HG03469 (cell line): ENCODE data around the gene PDZD4.

Source experiments
- ATAC-seq: cut with Tn5 transposase; IDR thresholded peaks from one replicate; pipeline ENCODE4 v1.9.1; 2021; ENCODE audit warnings: mild to moderate bottlenecking, moderate library complexity, moderate number of reproducible peaks; ENCODE audit not compliant: unreplicated experiment

PDZD4 gene

GRCh38 chrX:153773741-153774575, 56.4 kb downstream of the PDZD4 start:
- no peak for ATAC-seq

- ATAC-seq: no peak
These were observed 57.1 kb downstream of the PDZD4 start for GRCh38 chrX:153773218-153773611.

GRCh38 chrX:153772316-153773217, 57.8 kb downstream of the PDZD4 start:
- ATAC-seq: no peak

DNA sequence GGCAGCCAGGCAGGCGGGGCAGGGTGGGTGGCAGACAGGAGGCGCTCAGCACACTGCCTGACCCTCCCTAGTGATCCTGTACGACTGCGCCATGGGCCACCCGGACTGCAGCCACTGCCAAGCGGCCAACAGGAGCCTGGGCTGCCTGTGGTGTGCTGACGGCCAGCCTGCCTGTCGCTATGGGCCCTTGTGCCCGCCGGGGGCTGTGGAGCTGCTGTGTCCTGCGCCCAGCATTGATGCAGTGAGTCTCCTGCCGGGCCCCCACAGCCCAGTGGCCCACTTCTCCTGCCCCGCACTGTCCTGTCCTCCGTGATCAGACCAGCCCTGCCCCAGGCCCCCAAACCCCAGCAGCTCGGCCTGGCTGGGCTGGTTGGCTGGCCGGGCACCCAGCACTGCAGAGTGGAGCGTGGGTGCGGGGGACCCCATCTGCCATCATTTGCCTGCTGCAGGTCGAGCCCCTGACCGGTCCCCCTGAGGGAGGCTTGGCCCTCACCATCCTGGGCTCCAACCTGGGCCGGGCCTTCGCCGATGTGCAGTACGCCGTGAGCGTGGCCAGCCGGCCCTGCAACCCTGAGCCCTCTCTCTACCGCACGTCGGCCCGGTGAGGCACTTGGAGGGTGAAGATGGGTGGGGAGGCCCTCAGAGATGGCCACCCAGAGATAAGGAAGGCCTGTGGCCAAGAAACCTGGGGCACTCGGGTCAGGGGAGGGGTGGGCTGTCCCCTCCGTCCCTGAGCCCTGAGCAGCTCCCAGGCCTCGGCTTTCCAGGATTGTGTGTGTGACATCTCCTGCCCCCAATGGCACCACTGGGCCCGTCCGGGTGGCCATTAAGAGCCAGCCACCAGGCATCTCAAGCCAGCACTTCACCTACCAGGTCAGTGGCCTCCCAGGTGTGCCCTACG, 58.7 kb downstream of the PDZD4 start:
- ATAC-seq: no peak

GRCh38 chrX:153770601-153771414, 59.5 kb downstream of the PDZD4 start:
- no peak for ATAC-seq

DNA sequence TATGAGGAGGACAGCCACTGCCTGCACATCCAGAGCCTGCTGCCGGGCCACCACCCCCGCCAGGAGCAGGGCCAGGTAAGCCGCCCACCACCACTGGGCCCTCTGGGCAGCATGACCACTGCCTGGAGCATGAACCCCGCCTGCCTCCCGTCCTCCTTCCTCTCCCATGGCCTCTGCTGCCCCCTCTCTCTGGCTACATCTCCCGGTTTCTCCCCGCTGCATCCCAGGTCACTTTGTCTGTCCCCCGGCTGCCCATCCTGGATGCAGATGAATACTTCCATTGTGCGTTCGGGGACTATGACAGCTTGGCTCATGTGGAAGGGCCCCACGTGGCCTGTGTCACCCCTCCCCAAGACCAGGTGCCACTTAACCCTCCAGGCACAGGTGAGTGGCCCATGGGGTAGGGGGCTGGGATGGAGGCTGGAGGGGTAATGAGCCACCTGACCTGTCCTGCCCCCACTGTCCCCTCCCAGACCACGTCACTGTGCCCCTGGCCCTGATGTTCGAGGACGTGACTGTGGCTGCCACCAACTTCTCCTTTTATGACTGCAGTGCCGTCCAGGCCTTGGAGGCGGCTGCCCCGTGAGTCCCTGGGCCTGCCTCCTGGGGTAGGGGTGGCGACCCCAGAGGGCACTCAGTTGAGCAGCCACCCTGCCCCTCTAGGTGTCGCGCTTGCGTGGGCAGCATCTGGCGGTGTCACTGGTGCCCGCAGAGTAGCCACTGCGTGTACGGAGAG, 60.3 kb downstream of the PDZD4 start:
- ATAC-seq: no peak

DNA sequence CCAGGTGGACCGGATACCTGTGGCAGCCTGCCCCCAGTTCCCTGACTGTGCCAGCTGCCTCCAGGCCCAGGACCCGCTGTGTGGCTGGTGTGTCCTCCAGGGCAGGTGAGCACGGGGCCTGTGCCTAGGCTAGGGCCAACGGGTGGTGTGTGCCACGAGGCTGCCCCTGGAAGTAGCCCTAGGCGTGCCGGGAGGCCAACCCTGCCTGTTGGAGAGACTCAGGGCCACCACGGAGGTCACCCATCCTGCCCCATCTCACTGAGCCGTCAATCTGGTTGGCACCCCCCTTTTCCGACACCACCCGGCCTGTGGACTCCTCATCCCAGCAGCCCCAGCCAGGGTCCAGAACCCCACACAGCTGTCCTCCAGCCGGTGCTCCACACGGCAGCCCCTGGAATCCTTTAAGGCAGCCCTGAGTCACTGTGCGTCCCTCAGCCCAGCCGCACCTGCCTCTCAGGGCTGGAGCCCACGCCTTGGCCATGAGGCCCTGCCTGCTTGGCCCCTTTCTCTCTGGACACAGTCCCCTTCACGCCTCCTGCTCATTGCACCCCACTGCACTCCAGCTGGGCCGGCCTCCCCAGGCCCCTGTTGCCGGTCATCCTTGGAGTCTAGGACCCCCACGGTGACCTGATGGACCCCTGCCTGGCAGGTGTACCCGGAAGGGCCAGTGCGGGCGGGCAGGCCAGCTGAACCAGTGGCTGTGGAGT, 61.0 kb downstream of the PDZD4 start:
- ATAC-seq: no peak

- no peak for ATAC-seq
These were observed 61.8 kb downstream of the PDZD4 start for GRCh38 chrX:153768311-153769157.

DNA sequence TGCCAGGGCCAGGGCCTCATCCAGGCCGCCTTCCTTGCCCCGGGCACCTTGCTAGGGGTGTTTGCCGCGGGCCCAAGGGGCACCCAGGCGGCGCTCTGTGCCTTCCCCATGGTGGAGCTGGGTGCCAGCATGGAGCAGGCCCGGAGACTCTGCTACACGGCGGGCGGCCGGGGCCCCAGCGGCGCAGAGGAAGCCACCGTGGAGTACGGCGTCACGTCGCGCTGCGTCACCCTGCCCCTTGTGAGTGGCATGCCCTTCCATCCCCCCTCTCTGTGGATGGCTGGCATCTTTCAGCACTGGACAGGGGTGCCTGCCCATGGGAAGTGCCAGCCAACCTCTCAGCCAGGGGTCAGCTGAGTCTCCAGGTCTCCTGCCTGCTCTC, 62.7 kb downstream of the PDZD4 start:
- ATAC-seq: no peak

GRCh38 chrX:153766871-153767673, 63.3 kb downstream of the PDZD4 start:
- no peak for ATAC-seq

DNA sequence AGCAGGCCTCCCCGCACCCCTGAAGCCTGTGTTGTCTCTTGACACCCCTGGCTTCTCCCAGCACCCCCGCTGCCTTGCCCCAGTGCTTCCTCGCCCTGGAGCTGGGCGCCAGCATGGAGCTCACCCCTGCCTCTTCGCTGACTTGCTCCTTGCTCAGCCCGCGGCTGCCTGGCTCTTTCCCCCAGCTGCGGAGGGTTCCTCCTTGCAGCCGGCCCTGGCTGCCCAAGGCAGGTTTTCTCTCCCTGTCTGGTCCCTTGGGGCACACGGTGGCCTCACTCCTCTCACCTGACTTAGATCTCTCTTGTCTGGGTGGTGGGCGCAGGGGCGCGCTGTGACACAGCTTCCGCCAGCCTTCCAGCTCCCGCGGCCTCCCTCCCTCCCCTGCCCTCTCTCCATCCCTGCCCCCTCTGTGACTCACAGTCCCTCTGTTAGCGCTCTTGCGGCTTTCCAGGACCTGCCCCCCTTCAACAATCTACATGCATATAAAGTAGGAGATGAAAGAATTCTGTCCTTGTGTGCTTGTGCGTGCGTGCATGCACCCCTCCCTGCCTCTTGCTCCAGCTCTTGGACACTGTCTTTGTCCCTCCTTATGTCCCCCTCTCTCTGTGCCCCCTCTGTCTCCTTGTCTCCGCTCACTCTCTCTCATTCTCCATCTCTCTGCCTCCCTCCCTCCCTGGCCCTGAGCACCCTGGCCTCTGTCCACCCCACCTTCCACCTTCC, 64.1 kb downstream of the PDZD4 start:
- ATAC-seq: no peak

DNA sequence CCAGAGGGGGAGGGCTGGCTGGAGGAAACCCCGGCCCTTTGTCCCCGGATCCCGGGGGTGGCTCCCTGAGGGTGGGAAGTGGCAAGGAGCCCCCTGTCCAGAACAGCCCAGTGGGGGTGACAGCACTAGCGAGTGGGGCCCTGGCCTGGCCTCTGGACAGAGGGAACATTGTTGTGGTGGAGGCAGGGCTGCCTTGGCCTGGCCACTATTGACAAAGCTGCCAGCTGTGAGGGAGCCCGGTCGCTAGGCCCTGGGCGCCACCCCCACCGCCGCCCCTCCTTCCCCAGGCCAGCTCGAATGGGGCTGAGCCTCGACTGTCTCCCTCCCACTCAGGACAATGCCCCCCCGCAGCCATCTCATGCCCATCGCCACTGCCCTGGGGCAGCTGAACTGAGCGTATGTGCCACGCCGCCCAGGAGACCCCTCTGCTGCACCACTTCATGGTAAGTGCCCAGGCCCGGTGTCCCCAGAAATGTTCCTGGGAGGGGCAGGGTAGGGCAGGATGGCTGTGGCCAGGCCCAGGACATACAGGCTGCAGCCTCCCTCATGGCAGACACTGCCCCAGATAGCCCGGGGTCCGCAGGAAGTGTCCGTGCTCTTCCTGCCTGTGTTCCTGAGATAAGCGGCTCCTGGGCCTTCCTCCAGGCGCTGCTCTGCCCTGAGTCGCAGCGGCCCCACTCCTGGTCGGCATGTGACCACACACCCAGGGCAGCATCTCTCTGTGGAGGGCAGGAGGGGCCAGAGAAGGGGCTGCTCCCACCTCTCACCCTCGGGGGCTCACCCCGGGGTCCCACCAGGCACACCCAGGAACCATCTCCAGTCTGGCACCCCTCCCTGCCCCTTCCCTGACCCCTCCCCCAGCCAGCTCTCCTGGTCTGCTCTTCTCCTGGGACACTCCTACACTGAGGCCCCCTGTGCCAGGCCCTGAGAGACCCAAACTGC, 64.9 kb downstream of the PDZD4 start:
- ATAC-seq: no peak

DNA sequence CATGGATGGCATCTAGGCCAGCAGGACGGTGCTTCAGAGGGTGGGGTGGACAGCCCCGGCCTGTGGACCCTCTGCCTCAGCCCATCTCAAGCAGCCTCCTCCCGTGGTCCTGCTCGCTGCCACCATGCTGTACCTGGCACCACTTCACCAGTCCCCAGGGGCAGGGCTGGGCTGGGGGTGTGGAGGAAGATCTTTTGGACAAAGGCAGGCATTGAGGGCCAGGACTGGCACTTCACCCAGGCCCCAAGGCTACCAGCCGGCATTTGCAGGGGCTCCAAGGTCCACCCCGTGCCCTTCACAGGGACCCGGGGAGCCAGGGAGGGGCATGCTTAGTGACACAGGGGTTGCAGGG, 65.6 kb downstream of the PDZD4 start:
- no peak for ATAC-seq

DNA sequence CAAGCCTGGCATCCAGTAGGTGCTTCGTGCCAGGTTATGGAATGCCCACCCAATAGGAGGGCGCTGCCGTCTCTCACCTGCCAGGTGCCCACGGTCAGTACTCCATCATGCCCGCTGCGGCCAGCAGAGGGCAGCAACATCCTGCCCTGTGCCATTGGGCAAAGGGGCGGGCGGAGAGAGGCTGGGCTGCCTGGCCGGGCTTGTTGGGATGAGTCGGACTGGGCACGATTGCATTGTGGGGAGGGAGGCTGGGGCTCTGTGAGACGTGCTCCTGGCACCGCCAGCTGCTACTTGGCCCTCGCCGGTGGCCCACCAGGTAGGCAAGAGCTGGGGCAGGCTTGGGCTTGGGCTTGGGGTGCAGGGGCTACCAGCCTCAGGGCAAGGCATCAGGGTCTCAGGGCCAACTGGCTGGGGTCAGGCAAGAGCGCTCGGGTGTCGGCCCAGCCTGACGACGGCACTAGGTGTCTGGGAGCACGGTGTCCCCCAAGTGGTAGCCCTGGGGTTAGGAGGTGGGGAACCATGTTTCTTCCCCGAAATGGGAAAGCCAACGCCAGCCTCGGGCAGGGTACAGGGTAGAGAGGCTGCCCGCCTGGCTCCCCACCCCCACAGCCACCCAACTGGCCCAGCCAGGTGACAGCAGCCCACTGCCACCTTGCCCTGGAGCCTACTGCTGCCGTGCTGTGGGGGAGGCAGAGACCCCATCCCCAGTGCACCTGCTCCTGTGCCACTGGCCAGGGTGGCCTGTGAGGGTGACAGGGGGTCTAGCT, 66.2 kb downstream of the PDZD4 start, which contains the start of gene PLXNB3:
PLXNB3 (plus strand) TSS at position 261 of the 767 bp plus-strand sequence. CDS start 1,287 bp downstream, outside the sequence.
- peak; percentile 46 for ATAC-seq
